GM20431 (cell line): ENCODE measurements around the gene ARHGEF17.

Experiments used
- in situ Hi-C: fragments of 300-500 bp; cut with MseI, MboI; formaldehyde crosslinking; loops from one replicate; pipeline ENCODE4 v1.15.0; 2020; ENCODE audit warnings: low sequenced_read_pairs; ENCODE audit not compliant: unreplicated experiment

ARHGEF17 gene

GRCh38 chr11:73326929-73327811, 19.1 kb downstream of the ARHGEF17 start:
- in situ Hi-C loops: no loop called here

- in situ Hi-C loops: no loop called here
These were observed 19.8 kb downstream of the ARHGEF17 start for GRCh38 chr11:73327812-73328364.

GRCh38 chr11:73330569-73331093, 22.6 kb downstream of the ARHGEF17 start:
- in situ Hi-C loops: no loop called here

- in situ Hi-C loops: no loop called here
These were observed 23.3 kb downstream of the ARHGEF17 start for GRCh38 chr11:73331138-73331916.

GRCh38 chr11:73333173-73333572, 25.1 kb downstream of the ARHGEF17 start:
- in situ Hi-C loops: no loop called here

GRCh38 chr11:73333640-73334383, 25.7 kb downstream of the ARHGEF17 start:
- in situ Hi-C loops: no loop called here

- in situ Hi-C loops: no loop called here
These were observed 26.5 kb downstream of the ARHGEF17 start for GRCh38 chr11:73334384-73335203.

GRCh38 chr11:73335204-73335923, 27.3 kb downstream of the ARHGEF17 start:
- in situ Hi-C loops: no loop called here

GRCh38 chr11:73337846-73338245, 29.8 kb downstream of the ARHGEF17 start:
- in situ Hi-C loops: no loop called here

- in situ Hi-C loops: no loop called here
These were observed 30.2 kb downstream of the ARHGEF17 start for GRCh38 chr11:73338279-73338678.

- in situ Hi-C loops: loop anchor here (10.0 kb wide), 1 partner anchor 45 kb away; no protein-coding TSS in a partner anchor
These were observed 32.1 kb downstream of the ARHGEF17 start for GRCh38 chr11:73340164-73340563.

- in situ Hi-C loops: loop anchor here (10.0 kb wide), 1 partner anchor 48 kb away; no protein-coding TSS in a partner anchor
These were observed 34.6 kb downstream of the ARHGEF17 start for GRCh38 chr11:73342633-73343032.

GRCh38 chr11:73343076-73343873, 35.2 kb downstream of the ARHGEF17 start:
- in situ Hi-C loops: loop anchor here (10.0 kb wide), 1 partner anchor 48 kb away; no protein-coding TSS in a partner anchor

- in situ Hi-C loops: loop anchor here (10.0 kb wide), 1 partner anchor 49 kb away; no protein-coding TSS in a partner anchor
These were observed 36.1 kb downstream of the ARHGEF17 start for GRCh38 chr11:73344191-73344607.

GRCh38 chr11:73345481-73346160, 37.5 kb downstream of the ARHGEF17 start:
- in situ Hi-C loops: loop anchor here (10.0 kb wide), 1 partner anchor 51 kb away; no protein-coding TSS in a partner anchor

- in situ Hi-C loops: loop anchor here (10.0 kb wide), 1 partner anchor 52 kb away; no protein-coding TSS in a partner anchor
These were observed 38.3 kb downstream of the ARHGEF17 start for GRCh38 chr11:73346186-73346935.
